NCI-H2081 treated with DMSO at 0.1 percent for 48 hours (cell line): Measurements from ENCODE around the gene KIF25.
"Not testable (repeated sequence)": the region's sequence is repeated elsewhere in the genome, so short reads cannot be mapped to it uniquely, and the experiment has no call there.

ENCODE experiments used
- DNase-seq: peaks from one replicate; lab custom pipeline; 2025; lab: John Stamatoyannopoulos, UW

The KIF25 gene

GRCh38 chr6:167995731-167996151, 1.7 kb upstream of the KIF25 start:
- no peak for DNase-seq

DNA sequence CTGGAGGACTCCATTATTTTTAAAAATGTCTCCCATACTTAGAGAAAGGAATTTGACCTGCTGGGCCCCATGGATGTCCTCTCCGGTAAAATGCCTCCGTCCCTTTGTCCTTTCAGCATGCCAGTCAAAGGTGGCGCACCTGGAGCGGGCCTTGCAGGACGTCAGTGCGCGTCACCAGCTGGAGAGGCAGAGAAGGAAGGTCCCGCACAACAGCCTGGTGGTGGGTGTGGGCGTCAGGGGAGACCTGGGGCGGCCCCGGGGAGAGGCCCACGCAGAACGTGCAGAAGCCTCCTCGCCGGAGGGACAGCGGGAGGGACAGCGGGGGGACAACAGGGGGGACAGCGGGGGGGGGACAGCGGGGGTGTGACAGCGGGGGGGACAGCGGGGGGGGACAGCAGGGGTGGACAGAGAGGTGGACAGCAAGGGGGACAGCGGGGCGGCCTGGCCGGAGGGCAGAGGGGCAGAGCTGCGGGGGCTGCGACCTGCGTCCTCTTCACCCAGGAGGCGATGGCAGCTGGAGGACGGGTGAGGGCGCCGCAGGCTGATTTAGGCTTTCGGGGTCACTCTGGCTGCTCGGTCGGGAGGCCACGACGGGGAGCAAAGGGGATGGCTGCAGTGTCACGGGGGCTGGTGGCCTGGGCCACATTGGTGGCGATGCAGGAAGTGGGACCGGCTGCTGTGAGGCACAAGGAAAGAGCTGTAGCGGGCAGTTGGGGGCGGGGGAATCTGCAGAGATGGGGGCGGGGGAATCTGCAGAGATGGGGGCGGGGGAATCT, 859 bp upstream of the KIF25 start:
- no peak for DNase-seq

GRCh38 chr6:167998215-167998614, 744 bp downstream of the KIF25 start:
- DNase-seq, result no peak

GRCh38 chr6:168000198-168001028, 2.9 kb downstream of the KIF25 start:
- DNase-seq, result no peak

DNA sequence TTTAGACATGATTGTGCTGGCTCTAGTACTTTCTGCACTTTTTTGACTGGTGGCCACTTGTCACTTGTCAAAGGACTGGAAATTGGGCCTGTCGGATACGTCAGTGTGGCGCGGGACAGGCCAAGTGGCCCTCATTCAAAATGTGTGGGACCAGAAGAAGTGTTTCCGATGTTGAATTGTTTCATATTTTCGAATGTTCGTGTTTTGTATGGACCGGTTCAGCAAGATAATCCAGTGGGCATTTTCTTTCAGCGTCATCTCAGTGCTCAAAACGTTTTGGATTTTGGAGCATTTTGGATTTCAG, 3.5 kb downstream of the KIF25 start:
- no peak for DNase-seq

DNA sequence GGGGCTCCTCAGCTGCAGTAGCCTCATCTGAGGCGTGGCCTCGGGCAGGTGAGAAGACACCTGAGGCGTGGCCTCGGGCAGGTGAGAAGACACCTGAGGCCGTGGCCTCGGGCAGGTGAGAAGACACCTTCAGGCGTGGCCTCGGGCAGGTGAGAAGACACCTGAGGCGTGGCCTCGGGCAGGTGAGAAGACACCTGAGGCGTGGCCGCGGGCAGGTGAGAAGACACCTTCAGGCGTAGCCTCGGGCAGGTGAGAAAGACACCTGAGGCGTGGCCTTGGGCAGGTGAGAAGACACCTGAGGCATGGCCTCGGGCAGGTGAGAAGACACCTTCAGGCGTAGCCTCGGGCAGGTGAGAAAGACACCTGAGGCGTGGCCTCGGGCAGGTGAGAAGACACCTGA, 4.0 kb downstream of the KIF25 start:
- DNase-seq, result not testable (repeated sequence)

DNA sequence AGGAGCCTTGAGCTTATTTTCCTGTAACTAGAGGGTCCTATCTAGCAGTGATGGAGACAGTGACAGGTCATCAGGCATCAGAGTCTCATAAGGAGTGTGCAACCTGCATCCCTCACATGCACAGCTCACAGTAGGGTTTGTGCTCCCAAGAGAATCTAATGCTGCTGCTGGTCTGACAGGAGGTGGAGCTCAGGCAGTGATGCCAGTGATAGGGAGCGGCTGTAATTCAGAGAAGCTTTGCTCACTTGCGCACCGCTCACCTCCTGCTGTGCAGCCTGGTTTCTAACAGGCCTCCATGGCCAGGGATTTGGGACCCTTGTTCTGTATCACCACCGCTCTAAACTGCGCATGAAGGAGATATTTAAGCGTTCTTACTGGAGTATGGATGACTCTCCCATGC, 5.3 kb downstream of the KIF25 start:
- no peak for DNase-seq

- DNase-seq, result no peak
Observed at GRCh38 chr6:168004023-168004422, 6.6 kb downstream of the KIF25 start.

GRCh38 chr6:168004945-168005344, 7.5 kb downstream of the KIF25 start:
- DNase-seq, result no peak

GRCh38 chr6:168005796-168006195, 8.3 kb downstream of the KIF25 start:
- DNase-seq, result no peak

DNA sequence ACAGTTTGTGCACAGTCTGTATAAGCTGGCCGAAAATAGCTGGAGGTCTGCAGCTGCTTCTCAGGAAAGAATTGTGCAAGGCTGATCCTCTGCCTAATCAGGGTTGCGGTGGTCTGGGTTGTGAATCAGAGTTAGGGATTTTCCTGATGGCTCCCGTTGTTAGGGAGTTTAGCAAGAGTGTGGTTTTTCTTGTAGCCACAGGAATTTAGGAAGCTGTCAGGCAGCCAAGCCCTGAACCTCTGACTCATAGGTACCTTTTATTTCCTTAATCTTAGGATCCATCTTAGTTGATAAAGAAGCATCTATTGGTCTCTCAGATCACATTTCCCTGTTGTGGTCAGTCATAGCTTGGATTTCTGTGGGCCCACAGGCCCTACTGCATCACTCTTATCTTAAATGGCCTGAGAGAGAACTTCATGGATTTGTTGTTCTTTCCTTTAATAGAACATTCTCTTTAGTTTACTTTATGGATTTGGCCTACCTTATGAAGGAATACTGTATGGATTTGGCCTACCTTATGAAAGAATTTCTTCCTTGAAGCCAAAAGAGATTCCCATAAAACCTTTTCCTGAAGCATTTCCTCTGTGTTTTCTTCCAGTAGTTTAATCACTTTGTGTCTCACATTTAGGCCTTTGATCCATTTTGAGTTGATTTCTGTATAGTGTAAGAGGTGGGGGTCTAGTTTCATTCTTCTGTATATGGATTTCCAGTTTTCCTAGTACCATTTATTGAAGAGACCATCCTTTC, 10.3 kb downstream of the KIF25 start:
- DNase-seq, result no peak

- no peak for DNase-seq
Observed at GRCh38 chr6:168009331-168009730, 11.9 kb downstream of the KIF25 start.

GRCh38 chr6:168011291-168011690, 13.8 kb downstream of the KIF25 start:
- no peak for DNase-seq

GRCh38 chr6:168012431-168013249, 15.2 kb downstream of the KIF25 start:
- DNase-seq, result no peak

DNA sequence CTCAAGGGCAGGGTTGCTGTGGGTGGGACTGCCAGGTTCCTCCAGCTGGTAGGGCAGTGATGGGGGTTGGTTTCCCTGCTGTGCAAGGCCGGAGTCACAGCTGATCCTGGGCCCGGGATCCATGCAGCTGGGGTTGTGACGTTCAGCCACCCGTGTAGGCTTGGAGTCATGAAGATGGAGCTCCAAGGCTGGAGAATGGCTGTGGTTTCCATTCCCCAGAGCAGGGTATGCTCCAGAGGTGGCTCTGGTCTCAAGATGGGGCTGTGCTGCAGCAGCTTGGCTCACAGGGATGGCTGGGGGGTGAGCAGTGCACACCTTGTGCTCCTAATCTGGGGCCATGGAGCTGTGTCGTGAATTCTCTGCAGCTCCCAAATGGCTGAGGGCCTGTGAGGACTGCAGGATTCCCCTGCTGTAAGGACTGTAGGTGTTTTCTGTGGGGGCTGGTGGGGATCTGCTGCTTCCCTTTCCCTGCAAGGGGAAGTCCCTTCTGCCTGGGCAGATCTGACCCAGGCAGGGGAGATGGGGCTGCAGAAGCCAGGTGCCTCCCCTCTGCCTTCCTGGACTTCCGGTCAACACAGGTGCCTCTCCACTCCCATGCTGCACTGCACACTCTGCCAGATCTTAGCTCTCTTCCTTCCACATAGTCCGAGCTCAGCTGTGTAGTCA, 15.9 kb downstream of the KIF25 start:
- DNase-seq, result no peak

- no peak for DNase-seq
Observed at GRCh38 chr6:168014428-168014827, 17.0 kb downstream of the KIF25 start.

DNA sequence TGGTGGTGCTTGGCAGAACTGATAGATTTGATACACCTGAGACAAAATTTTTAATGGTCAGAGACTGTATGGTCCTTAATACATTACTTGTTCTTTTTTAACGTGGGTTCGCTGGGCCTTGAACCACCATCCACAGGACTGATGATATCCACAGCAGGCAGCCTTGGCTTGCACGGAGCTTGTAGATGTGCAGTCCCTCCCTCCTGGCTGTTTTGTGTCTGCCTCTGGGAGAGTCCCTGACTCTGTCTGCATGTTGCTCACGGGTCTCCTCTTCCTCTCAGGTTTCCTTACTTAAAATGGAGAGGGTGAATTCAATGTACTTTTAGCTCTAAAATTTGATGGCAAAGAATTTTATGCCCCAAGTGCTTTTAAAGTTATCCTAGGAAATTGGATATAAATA, 17.5 kb downstream of the KIF25 start:
- no peak for DNase-seq

DNA sequence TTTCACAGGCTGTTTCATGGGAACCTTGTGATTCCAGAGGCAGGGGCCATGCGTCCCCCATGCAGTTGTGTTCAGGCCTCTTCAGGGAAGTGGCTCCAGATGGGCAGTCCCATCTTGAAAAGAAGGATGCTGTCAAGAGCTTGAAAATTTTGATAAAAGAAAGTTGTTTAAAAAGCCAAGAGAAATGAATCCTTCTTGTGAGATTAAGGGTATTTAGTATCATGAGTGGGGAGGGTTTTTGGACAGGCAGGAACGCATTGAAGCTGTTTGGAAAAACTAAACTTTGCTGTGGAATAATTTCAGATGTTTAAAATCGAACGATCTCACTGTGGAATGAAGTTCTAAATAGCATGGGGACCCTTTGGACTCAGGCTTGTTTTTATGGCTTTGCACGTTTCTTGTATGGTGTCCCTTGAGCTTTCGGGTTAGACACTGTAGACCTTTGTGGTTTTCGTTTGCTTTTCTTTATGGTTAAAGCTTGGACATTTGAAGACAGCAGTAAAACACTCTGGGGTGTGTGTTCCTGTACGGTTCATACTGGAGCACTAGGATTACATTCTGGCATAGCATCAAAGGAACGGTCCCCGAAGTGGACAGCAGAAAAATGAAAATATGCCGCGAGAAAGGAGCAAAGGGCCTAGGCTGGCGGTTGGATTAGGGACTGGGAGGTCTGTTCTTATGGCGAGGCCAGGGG, 18.2 kb downstream of the KIF25 start:
- no peak for DNase-seq

DNA sequence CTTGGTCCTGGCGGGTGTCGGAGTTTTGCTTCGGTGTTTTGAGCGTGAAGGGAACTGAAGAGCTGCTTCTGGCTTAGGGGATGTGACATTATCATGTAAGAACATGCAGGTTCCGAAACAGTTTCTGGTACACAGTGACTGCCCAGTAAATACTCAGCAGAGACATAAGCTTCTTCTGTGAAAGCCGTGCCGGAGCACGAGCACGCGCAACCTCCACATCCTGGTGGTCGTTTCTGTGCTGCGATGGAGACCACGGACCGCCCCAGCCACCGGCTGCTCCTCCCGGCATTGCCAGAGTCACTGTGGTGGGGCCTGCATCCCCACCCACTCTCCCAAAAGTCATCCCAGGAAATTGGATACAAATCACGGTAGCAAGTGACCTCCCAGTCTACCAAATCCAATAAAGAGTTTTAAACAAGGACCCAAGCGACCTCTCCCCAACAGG, 18.7 kb downstream of the KIF25 start:
- no peak for DNase-seq

DNA sequence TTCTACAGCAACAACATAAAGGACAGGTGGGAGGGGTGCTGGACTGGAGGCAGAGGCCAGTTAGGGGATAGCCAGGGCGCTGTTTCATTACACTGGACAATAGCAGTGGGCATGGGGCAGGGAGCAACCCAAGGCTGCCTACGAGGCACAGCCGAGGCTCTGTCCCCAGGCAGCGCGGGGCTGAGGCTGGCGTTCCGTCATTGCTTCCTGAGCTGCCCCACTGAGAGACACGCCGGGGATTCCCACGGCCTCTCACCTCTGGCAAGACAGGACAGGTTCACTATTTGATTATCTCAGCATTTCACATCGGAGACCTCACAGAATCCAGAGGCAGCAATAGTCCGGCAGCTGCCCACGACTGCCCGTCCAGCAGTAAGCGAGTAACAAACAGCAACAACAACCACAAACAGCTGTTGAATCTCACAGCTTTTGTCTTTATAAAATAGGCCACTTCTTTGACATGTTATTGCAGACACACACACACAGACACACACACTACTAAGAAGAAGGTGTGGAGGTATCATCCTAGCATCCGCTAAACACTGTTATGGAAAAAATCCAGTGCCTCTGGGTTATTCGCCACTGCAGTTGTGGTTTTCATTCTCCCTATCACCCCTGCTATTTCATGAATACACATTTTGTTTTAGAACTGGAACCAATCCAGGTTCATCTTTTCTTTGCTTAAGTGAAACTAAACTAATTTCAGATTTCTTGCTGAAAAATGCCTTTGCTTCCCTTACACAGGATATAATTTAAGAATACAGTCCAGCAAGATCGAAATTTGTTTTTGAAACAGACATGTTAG, 19.5 kb downstream of the KIF25 start:
- DNase-seq, result no peak
